ENCODE measurements around the gene OSBPL1A.

Gene OSBPL1A

GRCh38 chr18:24115628-24116027 lies 282.0 kb downstream of the OSBPL1A start:
- DNase-seq: no peak

GRCh38 chr18:24114924-24115549 lies 282.6 kb downstream of the OSBPL1A start:
- no peak for DNase-seq

- no peak for DNase-seq
These were observed 284.6 kb downstream of the OSBPL1A start for GRCh38 chr18:24112874-24113615.

- no peak for DNase-seq
These were observed 285.2 kb downstream of the OSBPL1A start for GRCh38 chr18:24112464-24112863.
